HEK293 (cell line): ENCODE results near the gene CYREN.

ENCODE experiments used
- CTCF ChIA-PET: fragments of 350-600 bp; formaldehyde crosslinking; extraction: SDS; loops from one replicate; lab custom pipeline; 2021; ENCODE audit warnings: antibody characterized with exemption; lab: Yijun Ruan, JAX
- POLR2A ChIA-PET: fragments of 300-600 bp; formaldehyde crosslinking; extraction: SDS; loops from one replicate; lab custom pipeline; 2020; ENCODE audit warnings: antibody characterized with exemption, inconsistent platforms; lab: Yijun Ruan, JAX
- H3K27ac ChIP-seq: fragments of 200-500 bp; sonication (Bioruptor generic); 2 replicates; pipeline ENCODE4 v1.5.1; 2014; ENCODE audit warnings: low read depth, low read length, control low read depth, inconsistent platforms; ENCODE audit errors: extremely low read depth
- H3K36me3 ChIP-seq, 2 experiments: fragments of 200-500 bp in 1 of 2; sonication (Bioruptor generic) in 1 of 2; 1 replicate in 1 of 2; 2 replicates in 1 of 2; pipeline ENCODE4 v1.5.1; 2014 to 2017; ENCODE audit warnings: inconsistent platforms in 2 of 2, low read length in 2 of 2; ENCODE audit not compliant: control insufficient read depth in 2 of 2, insufficient read depth in 1 of 2
- H3K4me1 ChIP-seq: fragments of 200-500 bp; sonication (Bioruptor generic); 2 replicates; pipeline ENCODE4 v1.5.1; 2014; ENCODE audit warnings: mild to moderate bottlenecking, low read length, inconsistent platforms; ENCODE audit not compliant: control insufficient read depth, insufficient read depth
- H3K4me3 ChIP-seq: 2 replicates; pipeline ENCODE4 v1.5.1; 2011; ENCODE audit warnings: low read depth, mild to moderate bottlenecking, control low read depth, low read length, moderate library complexity
- H3K9me3 ChIP-seq: fragments of 200-500 bp; sonication (Bioruptor generic); 2 replicates; pipeline ENCODE4 v1.5.1; 2014; ENCODE audit warnings: low read depth, low read length, inconsistent platforms; ENCODE audit not compliant: control insufficient read depth, insufficient read depth
- AEBP2 ChIP-seq: fragments of 450-650 bp; formaldehyde crosslinking; IDR thresholded peaks from 2 replicates; pipeline ENCODE4 v1.5.1; 2016; ENCODE audit warnings: missing biosample characterization, missing genetic modification characterization, borderline replicate concordance
- ATF2 ChIP-seq: fragments of 450-650 bp; formaldehyde crosslinking; IDR thresholded peaks from 2 replicates; pipeline ENCODE4 v1.5.1; 2016; ENCODE audit warnings: missing biosample characterization, missing genetic modification characterization, low read depth
- GLI2 ChIP-seq: fragments of 450-650 bp; formaldehyde crosslinking; IDR thresholded peaks from 2 replicates; pipeline ENCODE4; 2017; ENCODE audit warnings: missing biosample characterization, missing genetic modification characterization, low read depth, borderline replicate concordance
- KLF9 ChIP-seq: fragments of 450-650 bp; formaldehyde crosslinking; IDR thresholded peaks from 2 replicates; pipeline ENCODE4 v1.5.1; 2016; ENCODE audit warnings: missing biosample characterization, missing genetic modification characterization, low read depth
- PRDM1 ChIP-seq: fragments of 450-650 bp; formaldehyde crosslinking; IDR thresholded peaks from 2 replicates; pipeline ENCODE4; 2016; ENCODE audit warnings: missing biosample characterization, missing genetic modification characterization
- REPIN1 ChIP-seq: fragments of 450-650 bp; formaldehyde crosslinking; IDR thresholded peaks from 2 replicates; pipeline ENCODE4 v1.5.1; 2017; ENCODE audit warnings: missing biosample characterization, missing genetic modification characterization, low read depth
- SCRT2 ChIP-seq: fragments of 450-650 bp; formaldehyde crosslinking; IDR thresholded peaks from 2 replicates; pipeline ENCODE4 v1.5.1; 2016; ENCODE audit warnings: missing biosample characterization, missing genetic modification characterization
- SP3 ChIP-seq: fragments of 450-650 bp; formaldehyde crosslinking; IDR thresholded peaks from 2 replicates; pipeline ENCODE4 v1.5.1; 2016; ENCODE audit warnings: missing biosample characterization, missing genetic modification characterization
- SP7 ChIP-seq: fragments of 450-650 bp; formaldehyde crosslinking; IDR thresholded peaks from 2 replicates; pipeline ENCODE4 v1.5.1; 2016; ENCODE audit warnings: missing biosample characterization, missing genetic modification characterization
- TCF7L2 ChIP-seq: IDR thresholded peaks from 2 replicates; pipeline ENCODE4 v1.6.1; 2011; ENCODE audit warnings: low read depth, mild to moderate bottlenecking, inconsistent platforms, low read length, moderate library complexity, borderline replicate concordance
- ZBTB17 ChIP-seq: fragments of 450-650 bp; formaldehyde crosslinking; IDR thresholded peaks from 2 replicates; pipeline ENCODE4 v1.5.1; 2016; ENCODE audit warnings: missing biosample characterization, missing genetic modification characterization
- ZBTB21 ChIP-seq: fragments of 450-650 bp; formaldehyde crosslinking; IDR thresholded peaks from 2 replicates; pipeline ENCODE4 v1.5.1; 2017; ENCODE audit warnings: missing biosample characterization, missing genetic modification characterization
- ZFP41 ChIP-seq: fragments of 450-650 bp; formaldehyde crosslinking; IDR thresholded peaks from 2 replicates; pipeline ENCODE4 v1.5.1; 2016; ENCODE audit warnings: missing biosample characterization, missing genetic modification characterization, borderline replicate concordance
- ZFP69B ChIP-seq: fragments of 450-650 bp; formaldehyde crosslinking; IDR thresholded peaks from 2 replicates; pipeline ENCODE4 v1.5.1; 2016; ENCODE audit warnings: missing biosample characterization, missing genetic modification characterization
- ZNF121 ChIP-seq: fragments of 450-650 bp; formaldehyde crosslinking; IDR thresholded peaks from 2 replicates; pipeline ENCODE4 v1.5.1; 2016; ENCODE audit warnings: missing biosample characterization, missing genetic modification characterization
- ZNF133 ChIP-seq: fragments of 450-650 bp; formaldehyde crosslinking; IDR thresholded peaks from 2 replicates; pipeline ENCODE4 v1.5.1; 2016; ENCODE audit warnings: missing biosample characterization, missing genetic modification characterization
- ZNF138 ChIP-seq: fragments of 450-650 bp; formaldehyde crosslinking; IDR thresholded peaks from 2 replicates; pipeline ENCODE4 v1.5.1; 2016; ENCODE audit warnings: missing biosample characterization, missing genetic modification characterization, borderline replicate concordance
- ZNF19 ChIP-seq: fragments of 450-650 bp; formaldehyde crosslinking; IDR thresholded peaks from 2 replicates; pipeline ENCODE4; 2016; ENCODE audit warnings: missing biosample characterization, missing genetic modification characterization, low read depth
- ZNF302 ChIP-seq: fragments of 450-650 bp; formaldehyde crosslinking; IDR thresholded peaks from 2 replicates; pipeline ENCODE4 v1.5.1; 2016; ENCODE audit warnings: missing biosample characterization, missing genetic modification characterization, low read depth
- ZNF366 ChIP-seq: fragments of 450-650 bp; formaldehyde crosslinking; conservative IDR thresholded peaks from 2 replicates; pipeline ENCODE4 v1.5.1; 2016; ENCODE audit warnings: missing biosample characterization, missing genetic modification characterization
- ZNF404 ChIP-seq: fragments of 450-650 bp; formaldehyde crosslinking; IDR thresholded peaks from 2 replicates; pipeline ENCODE4 v1.5.1; 2017; ENCODE audit warnings: missing biosample characterization, missing genetic modification characterization
- ZNF433 ChIP-seq: fragments of 450-650 bp; formaldehyde crosslinking; IDR thresholded peaks from 2 replicates; pipeline ENCODE4 v1.5.1; 2016; ENCODE audit warnings: missing biosample characterization, missing genetic modification characterization, low read depth
- ZNF571 ChIP-seq: fragments of 450-650 bp; formaldehyde crosslinking; IDR thresholded peaks from 2 replicates; pipeline ENCODE4 v1.5.0; 2017; ENCODE audit warnings: missing biosample characterization, missing genetic modification characterization
- ZNF580 ChIP-seq: fragments of 450-650 bp; formaldehyde crosslinking; IDR thresholded peaks from 2 replicates; pipeline ENCODE4 v1.5.1; 2016; ENCODE audit warnings: missing biosample characterization, missing genetic modification characterization
- ZNF596 ChIP-seq: fragments of 450-650 bp; IDR thresholded peaks from 2 replicates; pipeline ENCODE4 v1.5.0; 2018; ENCODE audit warnings: missing biosample characterization, mild to moderate bottlenecking, missing genetic modification characterization, moderate library complexity
- ZNF621 ChIP-seq: fragments of 450-650 bp; formaldehyde crosslinking; IDR thresholded peaks from 2 replicates; pipeline ENCODE4 v1.5.1; 2017; ENCODE audit warnings: missing biosample characterization, missing genetic modification characterization
- ZNF654 ChIP-seq: fragments of 450-650 bp; formaldehyde crosslinking; IDR thresholded peaks from 2 replicates; pipeline ENCODE4 v1.5.1; 2016; ENCODE audit warnings: low read depth, missing biosample characterization, missing genetic modification characterization
- ZNF677 ChIP-seq: fragments of 450-650 bp; IDR thresholded peaks from 2 replicates; pipeline ENCODE4 v1.5.0; 2018; ENCODE audit warnings: missing biosample characterization, mild to moderate bottlenecking, missing genetic modification characterization, moderate library complexity
- ZNF707 ChIP-seq: fragments of 450-650 bp; formaldehyde crosslinking; IDR thresholded peaks from 2 replicates; pipeline ENCODE4 v1.5.1; 2016; ENCODE audit warnings: missing biosample characterization, missing genetic modification characterization
- ZNF837 ChIP-seq: fragments of 450-650 bp; formaldehyde crosslinking; IDR thresholded peaks from 2 replicates; pipeline ENCODE4 v1.5.1; 2016; ENCODE audit warnings: missing biosample characterization, missing genetic modification characterization
- ZNF843 ChIP-seq: fragments of 450-650 bp; formaldehyde crosslinking; IDR thresholded peaks from 2 replicates; pipeline ENCODE4 v1.5.1; 2016; ENCODE audit warnings: missing biosample characterization, missing genetic modification characterization

The CYREN gene

GRCh38 chr7:135151132-135151531 is 19.4 kb downstream of the CYREN start:
- ChIA-PET POLR2A (no interaction called here), CTCF (interaction anchor here (1.5 kb wide), 1 partner anchor 17 kb away, joined by 3 read pairs; no protein-coding TSS in a partner anchor)
- Histone ChIP-seq H3K9me3 (no peaks in the 10 kb centered on the region), H3K27ac (no peak overlapping the region), H3K36me3 (no peaks in the 10 kb centered on the region), H3K4me3 (no peak overlapping the region), H3K4me1 (no peaks in the 10 kb centered on the region)
- TF ChIP-seq KLF9: no peak
- TF ChIP-seq SP3 (tag by site-specific recombination): no peak
- no peak for TF ChIP-seq ZNF404 (tag by site-specific recombination)
- TF ChIP-seq ZNF580 (tag by site-specific recombination): no peak
- no peak for TF ChIP-seq ZNF707 (tag by site-specific recombination)
- no peak for TF ChIP-seq ZFP69B
- TF ChIP-seq ZNF433: no peak

GRCh38 chr7:135150072-135150782 is 20.3 kb downstream of the CYREN start:
- TF ChIP-seq ZFP41 (tag by site-specific recombination) (no peak), ZNF654 (no peak), ZNF571 (tag by site-specific recombination) (no peak), ZNF138 (no peak), REPIN1 (no peak), ZNF843 (tag by site-specific recombination) (no peak), ZNF677 (no peak), ZNF302 (tag by site-specific recombination) (no peak), TCF7L2 (no peak), GLI2 (no peak), ZNF121 (no peak)
- TF ChIP-seq, all 188 proteins: peak for 0
- no peaks in the 10 kb centered on the region for H3K9me3 ChIP-seq
- H3K4me1 ChIP-seq: no peaks in the 10 kb centered on the region
- no peak overlapping the region for H3K4me3 ChIP-seq
- CTCF ChIA-PET: no interaction called here
- POLR2A ChIA-PET: no interaction called here
- H3K27ac ChIP-seq: no peak overlapping the region
- no peaks in the 10 kb centered on the region for H3K36me3 ChIP-seq

GRCh38 chr7:135147899-135148721 is 22.4 kb downstream of the CYREN start, which contains the start of gene TMEM140:
Gene TMEM140 (plus strand): TSS chr7:135148072. CDS start chr7:135164442, 16,370 bp downstream.
- POLR2A ChIA-PET: interaction anchor here (0.9 kb wide), 1 partner anchor 14 kb away, joined by 3 read pairs; no protein-coding TSS in a partner anchor
- no peaks in the 10 kb centered on the region for H3K36me3 ChIP-seq
- H3K27ac ChIP-seq: no peak within 1 kb of the TSS
- no peaks in the 10 kb centered on the region for H3K4me1 ChIP-seq
- H3K4me3 ChIP-seq: no peak within 1 kb of the TSS
- H3K9me3 ChIP-seq: no peaks in the 10 kb centered on the region
- CTCF ChIA-PET: interaction anchor here (0.6 kb wide), 1 partner anchor 178 kb away, joined by 3 read pairs; no protein-coding TSS in a partner anchor
- TF ChIP-seq PRDM1 (tag by site-specific recombination): peak; percentile 47; the same call in 1 of the 2 replicates
- TF ChIP-seq ZNF621 (tag by site-specific recombination): no peak
- no peak for TF ChIP-seq ZNF837
- peak; percentile 42; the same call in 1 of the 2 replicates for TF ChIP-seq ZBTB21 (tag by site-specific recombination)
- no peak for TF ChIP-seq ZNF133
- no peak for TF ChIP-seq ZNF596 (tag by site-specific recombination)
- no peak for TF ChIP-seq ZNF19 (tag by site-specific recombination)
- TF ChIP-seq ZNF366 (tag by site-specific recombination): peak; percentile 52; the same call in 1 of the 2 replicates
- peak; percentile 29; the same call in 1 of the 2 replicates for TF ChIP-seq ATF2 (tag by site-specific recombination)
- TF ChIP-seq SCRT2 (tag by site-specific recombination): 0 out of 2 replicates have a peak, but pooled peaks have one; percentile 8
- TF ChIP-seq AEBP2 (tag by site-specific recombination): no peak
- peak; percentile 27 for TF ChIP-seq ZBTB17 (tag by site-specific recombination)
- TF ChIP-seq SP7 (tag by site-specific recombination): no peak
